ENCODE data around the gene NPY.
"Not testable (repeated sequence)": the region's sequence is repeated elsewhere in the genome, so short reads cannot be mapped to it uniquely, and the experiment has no call there.

Gene NPY

GRCh38 chr7:24283897-24284698 lies at the start of gene NPY:
TSS of gene NPY (plus strand) at chr7:24284190. CDS start at chr7:24285241, 1,051 bp downstream.
- peak; percentile 39 for ATAC-seq
- Mint-ChIP-seq H3K9me3 (no peaks in the 10 kb centered on the region), H3K4me1 (peaks cover 6% of the 10 kb centered on the region), H3K4me3 (peak within 1 kb of the TSS; percentile 33), H3K36me3 (no peaks in the 10 kb centered on the region), H3K27ac (no peak within 1 kb of the TSS)
- DNase-seq (ENCODE audit: low spot score in 2 of 2) = no peak

GRCh38 chr7:24239260-24239659 lies 44.7 kb upstream of the NPY start:
- ATAC-seq = no peak
- no peak overlapping the region for H3K4me3 Mint-ChIP-seq
- H3K27ac Mint-ChIP-seq = no peak overlapping the region
- no peaks in the 10 kb centered on the region for H3K9me3 Mint-ChIP-seq
- DNase-seq (ENCODE audit: low spot score in 2 of 2) = no peak
- H3K36me3 Mint-ChIP-seq = no peaks in the 10 kb centered on the region
- H3K4me1 Mint-ChIP-seq = no peaks in the 10 kb centered on the region

- H3K9me3 Mint-ChIP-seq = no peaks in the 10 kb centered on the region
- H3K4me1 Mint-ChIP-seq = no peaks in the 10 kb centered on the region
- DNase-seq (ENCODE audit: low spot score in 2 of 2) (no peak), ATAC-seq (no peak)
- H3K36me3 Mint-ChIP-seq = no peaks in the 10 kb centered on the region
- H3K4me3 Mint-ChIP-seq = no peak overlapping the region
- no peak overlapping the region for H3K27ac Mint-ChIP-seq
Measured at GRCh38 chr7:24241206-24241605, 42.8 kb upstream of the NPY start.

- no peak for ATAC-seq
- Mint-ChIP-seq H3K4me1 (no peaks in the 10 kb centered on the region), H3K4me3 (no peak overlapping the region), H3K36me3 (no peaks in the 10 kb centered on the region), H3K27ac (no peak overlapping the region), H3K9me3 (peaks cover 3% of the 10 kb centered on the region)
- no peak for DNase-seq (ENCODE audit: low spot score in 2 of 2)
Measured at GRCh38 chr7:24244554-24244953, 39.4 kb upstream of the NPY start.

- ATAC-seq (no peak), DNase-seq (ENCODE audit: low spot score in 2 of 2) (no peak)
- H3K9me3 Mint-ChIP-seq = peaks cover 3% of the 10 kb centered on the region
- no peak overlapping the region for H3K27ac Mint-ChIP-seq
- H3K4me3 Mint-ChIP-seq = no peak overlapping the region
- H3K4me1 Mint-ChIP-seq = no peaks in the 10 kb centered on the region
- H3K36me3 Mint-ChIP-seq = no peaks in the 10 kb centered on the region
Measured at GRCh38 chr7:24245362-24245761, 38.6 kb upstream of the NPY start.

- H3K27ac Mint-ChIP-seq = no peak overlapping the region
Measured at GRCh38 chr7:24249266-24249665, 34.7 kb upstream of the NPY start.

GRCh38 chr7:24251568-24251967 lies 32.4 kb upstream of the NPY start:
- Mint-ChIP-seq H3K36me3 (no peaks in the 10 kb centered on the region), H3K27ac (no peak overlapping the region), H3K9me3 (peaks cover 15% of the 10 kb centered on the region), H3K4me1 (peaks cover 10% of the 10 kb centered on the region), H3K4me3 (no peak overlapping the region)
- ATAC-seq (no peak), DNase-seq (ENCODE audit: low spot score in 2 of 2) (no peak)

More at GRCh38 chr7:24249266-24249665, 34.7 kb upstream of the NPY start:
- H3K36me3 Mint-ChIP-seq = no peaks in the 10 kb centered on the region
- DNase-seq (ENCODE audit: low spot score in 2 of 2) (no peak), ATAC-seq (no peak)
- no peak overlapping the region for H3K4me3 Mint-ChIP-seq
- H3K4me1 Mint-ChIP-seq = peaks cover 5% of the 10 kb centered on the region
- H3K9me3 Mint-ChIP-seq = peaks cover 15% of the 10 kb centered on the region

- ATAC-seq (no peak), DNase-seq (ENCODE audit: low spot score in 2 of 2) (no peak)
- Mint-ChIP-seq H3K4me3 (no peak overlapping the region), H3K4me1 (peaks cover 10% of the 10 kb centered on the region), H3K9me3 (peaks cover 12% of the 10 kb centered on the region), H3K36me3 (no peaks in the 10 kb centered on the region), H3K27ac (no peak overlapping the region)
Measured at GRCh38 chr7:24255139-24255538, 28.9 kb upstream of the NPY start.

GRCh38 chr7:24258324-24258723 lies 25.7 kb upstream of the NPY start:
- not testable (repeated sequence) for H3K4me1 Mint-ChIP-seq; DNase-seq (ENCODE audit: low spot score in 2 of 2); H3K36me3 Mint-ChIP-seq; ATAC-seq; H3K9me3 Mint-ChIP-seq; H3K27ac Mint-ChIP-seq; H3K4me3 Mint-ChIP-seq

GRCh38 chr7:24271938-24272337 lies 12.1 kb upstream of the NPY start:
- ATAC-seq = no peak
- no peaks in the 10 kb centered on the region for H3K36me3 Mint-ChIP-seq
- no peak overlapping the region for H3K27ac Mint-ChIP-seq
- peaks cover 3% of the 10 kb centered on the region for H3K9me3 Mint-ChIP-seq
- no peaks in the 10 kb centered on the region for H3K4me1 Mint-ChIP-seq
- DNase-seq (ENCODE audit: low spot score in 2 of 2) = no peak
- H3K4me3 Mint-ChIP-seq = no peak overlapping the region

- no peak for DNase-seq (ENCODE audit: low spot score in 2 of 2)
Measured at GRCh38 chr7:24279512-24279911, 4.5 kb upstream of the NPY start.

GRCh38 chr7:24283554-24283896 lies 465 bp upstream of the NPY start:
- Mint-ChIP-seq H3K27ac (no peak overlapping the region), H3K4me3 (peak overlapping the region; percentile 33), H3K4me1 (peaks cover 6% of the 10 kb centered on the region), H3K9me3 (no peaks in the 10 kb centered on the region), H3K36me3 (no peaks in the 10 kb centered on the region)
- DNase-seq (ENCODE audit: low spot score in 2 of 2) (peak in 1 of 2 donors; percentile 50), ATAC-seq (no peak)

More at GRCh38 chr7:24279512-24279911, 4.5 kb upstream of the NPY start:
- no peak overlapping the region for H3K27ac Mint-ChIP-seq
- H3K36me3 Mint-ChIP-seq = no peaks in the 10 kb centered on the region
- no peak overlapping the region for H3K4me3 Mint-ChIP-seq
- no peaks in the 10 kb centered on the region for H3K9me3 Mint-ChIP-seq
- peaks cover 6% of the 10 kb centered on the region for H3K4me1 Mint-ChIP-seq
- peak; percentile 71 for ATAC-seq

- Mint-ChIP-seq H3K4me1 (peaks cover 6% of the 10 kb centered on the region), H3K27ac (no peak overlapping the region), H3K4me3 (peak overlapping the region; percentile 33), H3K36me3 (no peaks in the 10 kb centered on the region), H3K9me3 (no peaks in the 10 kb centered on the region)
- ATAC-seq = peak; percentile 22
- DNase-seq (ENCODE audit: low spot score in 2 of 2) = no peak
Measured at GRCh38 chr7:24284699-24285506, 913 bp downstream of the NPY start.

- H3K4me1 Mint-ChIP-seq = peaks cover 8% of the 10 kb centered on the region
- ATAC-seq (peak; percentile 97), DNase-seq (ENCODE audit: low spot score in 2 of 2) (peak; percentile 15 to 63)
- no peak overlapping the region for H3K4me3 Mint-ChIP-seq
- H3K36me3 Mint-ChIP-seq = no peaks in the 10 kb centered on the region
- H3K9me3 Mint-ChIP-seq = no peaks in the 10 kb centered on the region
- H3K27ac Mint-ChIP-seq = no peak overlapping the region
Measured at GRCh38 chr7:24290004-24290641, 6.1 kb downstream of the NPY start.

GRCh38 chr7:24291271-24291670 lies 7.3 kb downstream of the NPY start:
- Mint-ChIP-seq H3K4me3 (no peak overlapping the region), H3K36me3 (no peaks in the 10 kb centered on the region), H3K27ac (no peak overlapping the region), H3K4me1 (peaks cover 8% of the 10 kb centered on the region), H3K9me3 (no peaks in the 10 kb centered on the region)
- ATAC-seq (no peak), DNase-seq (ENCODE audit: low spot score in 2 of 2) (no peak)

Data from stimulated activated effector memory CD8-positive, alpha-beta T cell treated with anti-CD3 and anti-CD28 coated beads, Interleukin-12 subunit alpha, Interleukin-12 subunit beta, amount 100 ng/mL, for 72 hours (primary cell).